GM10266 (cell line): ENCODE measurements around the gene NR3C2.

ENCODE experiments used
- DNase-seq: peaks from one replicate; pipeline ENCODE4 v3.0.0; 2012; ENCODE audit errors: extremely low spot score
- CTCF ChIP-seq: IDR thresholded peaks from 2 replicates; pipeline ENCODE4 v1.5.1; 2012; ENCODE audit warnings: mild to moderate bottlenecking, low read depth; ENCODE audit not compliant: control insufficient read depth, insufficient read depth; ENCODE audit errors: missing control alignments

The NR3C2 gene

DNA sequence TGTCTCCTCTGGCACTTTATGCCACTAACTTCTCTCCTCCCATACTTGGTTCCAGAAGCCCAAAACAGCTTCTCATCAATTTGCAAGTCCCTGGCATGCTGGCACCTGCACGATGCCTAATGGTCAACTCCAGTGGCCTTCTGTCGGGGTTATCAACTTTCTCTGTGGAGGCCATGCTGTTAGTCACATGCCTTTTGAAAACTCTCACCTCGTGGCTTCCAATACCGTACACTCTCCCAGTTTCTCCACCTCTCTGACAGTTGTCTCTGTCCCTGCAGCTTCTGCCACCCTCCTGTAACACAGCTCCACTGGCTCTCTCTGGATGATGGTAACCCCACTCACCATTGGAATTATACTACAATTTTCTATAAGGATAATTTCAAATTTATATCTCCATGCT is 324.0 kb downstream of the NR3C2 start:
- DNase-seq: no peak
- no peak for TF ChIP-seq CTCF

- no peak for TF ChIP-seq CTCF
- no peak for DNase-seq
Observed at GRCh38 chr4:148116969-148117368, 325.2 kb downstream of the NR3C2 start.

GRCh38 chr4:148116264-148116663 is 325.9 kb downstream of the NR3C2 start:
- no peak for DNase-seq
- TF ChIP-seq CTCF: no peak

DNA sequence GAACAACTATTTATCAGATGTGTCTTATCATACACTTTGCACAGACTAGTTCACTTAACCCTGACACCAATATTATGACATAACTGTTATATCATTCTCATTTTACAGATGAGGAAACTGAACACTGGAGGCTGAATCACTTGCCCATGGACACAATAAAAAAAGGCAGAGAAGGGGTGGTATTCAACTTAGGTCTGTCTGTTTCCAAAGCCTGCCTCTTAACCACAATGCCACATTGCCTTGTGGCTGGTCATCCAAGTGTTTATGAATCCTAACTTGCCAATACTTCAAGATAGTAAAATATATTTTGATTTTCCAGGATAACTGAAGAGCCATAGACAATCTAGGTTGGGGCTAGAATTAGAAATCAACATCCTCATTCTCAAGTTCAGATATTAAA is 327.8 kb downstream of the NR3C2 start:
- no peak for DNase-seq

DNA sequence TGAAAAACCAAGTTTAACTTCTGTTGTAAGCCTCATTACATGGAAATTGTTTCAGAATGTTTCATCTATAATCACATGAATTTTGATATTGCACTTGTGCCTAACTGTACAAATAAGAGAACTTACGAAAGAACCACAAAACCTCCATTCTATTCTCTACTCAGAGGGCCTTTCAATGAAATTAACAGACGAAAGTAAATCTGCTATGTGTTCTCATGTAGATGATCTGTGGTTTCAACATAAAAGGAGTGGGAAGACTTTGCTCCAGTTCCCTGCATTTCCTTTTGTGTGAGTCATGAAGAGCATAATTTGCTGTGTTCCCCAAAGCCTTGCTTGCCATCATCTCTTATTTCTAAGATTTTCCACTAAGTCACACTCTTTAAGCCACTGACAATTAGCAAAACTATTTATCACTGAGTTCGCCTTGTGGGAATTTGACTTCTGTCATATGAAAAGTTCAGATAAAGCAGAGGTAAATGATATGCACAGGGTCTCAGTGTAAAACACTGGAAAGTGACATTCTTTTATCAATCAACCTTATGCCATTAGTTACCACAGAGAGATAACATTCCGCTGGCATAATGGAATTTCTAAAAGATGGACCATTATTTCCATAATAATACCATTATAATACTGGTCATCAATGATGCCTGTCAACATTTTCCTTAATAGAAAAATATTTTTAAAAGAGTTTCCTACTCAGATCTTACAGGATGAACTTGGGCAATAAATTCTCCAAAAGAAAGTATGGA is 329.8 kb downstream of the NR3C2 start:
- TF ChIP-seq CTCF: no peak
- DNase-seq: no peak

More for the DNA sequence above, 327.8 kb downstream of the NR3C2 start:
- no peak for TF ChIP-seq CTCF

DNA sequence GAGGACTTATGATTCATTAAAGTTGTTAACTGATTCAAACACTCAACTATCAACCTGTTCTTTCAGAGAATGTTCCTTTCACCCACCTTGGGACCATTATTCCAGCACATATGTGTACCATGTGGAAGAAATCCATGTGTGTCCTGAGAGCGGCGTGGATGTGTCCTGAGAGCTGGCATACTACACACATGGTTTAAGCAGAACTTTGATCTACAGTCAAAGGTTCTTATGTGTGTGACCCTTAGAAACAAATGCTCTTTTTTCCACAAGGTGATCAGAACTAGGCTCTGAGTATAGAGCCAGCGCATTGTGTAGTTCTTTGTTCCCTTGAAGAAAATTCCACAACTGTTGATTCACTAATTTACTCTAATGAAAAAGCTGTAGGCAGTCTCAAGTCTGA is 332.0 kb downstream of the NR3C2 start:
- TF ChIP-seq CTCF: no peak

DNA sequence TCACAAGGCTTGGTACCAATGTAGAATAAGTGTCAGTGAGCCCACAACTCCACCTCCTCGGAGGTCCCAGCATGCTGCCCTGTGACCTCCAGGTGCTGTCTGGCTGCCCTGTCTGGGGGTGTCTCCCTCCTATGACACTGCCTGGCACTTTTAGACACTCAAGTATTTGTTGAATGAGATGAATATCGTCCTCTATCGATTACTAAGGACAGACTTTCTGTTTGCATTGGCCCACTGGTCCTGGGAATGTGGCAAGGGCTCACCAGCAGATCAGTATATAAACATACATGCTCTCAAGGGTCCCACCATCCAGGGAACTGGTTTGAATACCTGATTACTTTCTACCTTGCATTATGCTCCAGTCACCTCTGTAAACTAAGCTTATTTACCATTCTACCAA is 333.0 kb downstream of the NR3C2 start:
- no peak for TF ChIP-seq CTCF
- DNase-seq: no peak

More for the DNA sequence above, 332.0 kb downstream of the NR3C2 start:
- DNase-seq: no peak
